Brain microvascular endothelial cell (primary cell): Measurements from ENCODE around the gene MARVELD1.
A peak's percentile ranks its signal among the peaks of the same experiment; 100 is the strongest.

Source experiments
- DNase-seq: peaks from one replicate; pipeline ENCODE4 v3.0.0-alpha.2; 2020
- H3K27ac ChIP-seq: fragments of 250-450 bp; sonication (Bioruptor Pico); 2 replicates; pipeline ENCODE4 v1.5.1; 2020; ENCODE audit warnings: mild to moderate bottlenecking, moderate library complexity
- H3K27me3 ChIP-seq: fragments of 250-450 bp; sonication (Bioruptor Pico); replicated peaks from 2 replicates; pipeline ENCODE4 v1.5.1; 2020; ENCODE audit warnings: mild to moderate bottlenecking
- H3K36me3 ChIP-seq: fragments of 250-450 bp; sonication (Bioruptor Pico); replicated peaks from 2 replicates; pipeline ENCODE4 v1.5.1; 2020; ENCODE audit warnings: mild to moderate bottlenecking
- H3K4me3 ChIP-seq: 2 replicates; pipeline ENCODE4 v1.5.1; 2011; ENCODE audit warnings: low read depth, mild to moderate bottlenecking, control low read depth, low read length, moderate library complexity
- CTCF ChIP-seq: IDR thresholded peaks from 2 replicates; pipeline ENCODE4 v1.5.1; 2011; ENCODE audit warnings: low read depth, mild to moderate bottlenecking, moderate library complexity, low read length, control low read depth, inconsistent platforms; ENCODE audit errors: missing control alignments
- in situ Hi-C: cut with HindIII; loops from 2 replicates; pipeline ENCODE4 v1.10.0; 2017; ENCODE audit warnings: low sequenced_read_pairs, low pct_ligation_motif_present

MARVELD1 gene

GRCh38 chr10:97713339-97713825, at the start of gene MARVELD1:
Gene MARVELD1 (plus strand): TSS chr10:97713730. CDS start chr10:97713877, 147 bp downstream.
- Histone ChIP-seq H3K27me3 (no peaks in the 10 kb centered on the region), H3K4me3 (peak within 1 kb of the TSS; percentile 88), H3K27ac (peak within 1 kb of the TSS; percentile 89), H3K36me3 (peaks cover 13% of the 10 kb centered on the region)
- DNase-seq: peak; percentile 40
- TF ChIP-seq CTCF: no peak
- in situ Hi-C loops: no loop called here

GRCh38 chr10:97664282-97664850, 49.2 kb upstream of the MARVELD1 start:
- no peak for TF ChIP-seq CTCF
- Histone ChIP-seq H3K36me3 (peaks cover 45% of the 10 kb centered on the region), H3K27me3 (no peaks in the 10 kb centered on the region), H3K27ac (no peak overlapping the region), H3K4me3 (no peak overlapping the region)
- DNase-seq: no peak
- in situ Hi-C loops: no loop called here

- Histone ChIP-seq H3K27me3 (no peaks in the 10 kb centered on the region), H3K27ac (no peak overlapping the region), H3K36me3 (peaks cover 59% of the 10 kb centered on the region), H3K4me3 (no peak overlapping the region)
- in situ Hi-C loops: no loop called here
- no peak for DNase-seq
- no peak for TF ChIP-seq CTCF
These were observed 46.5 kb upstream of the MARVELD1 start for GRCh38 chr10:97666992-97667391.

GRCh38 chr10:97667463-97667862, 46.1 kb upstream of the MARVELD1 start:
- Histone ChIP-seq H3K36me3 (peaks cover 62% of the 10 kb centered on the region), H3K27ac (no peak overlapping the region)

GRCh38 chr10:97669571-97669970, 44.0 kb upstream of the MARVELD1 start:
- no peak for TF ChIP-seq CTCF
- in situ Hi-C loops: no loop called here
- no peak for DNase-seq
- peaks cover 53% of the 10 kb centered on the region for H3K36me3 ChIP-seq
- H3K27me3 ChIP-seq: no peaks in the 10 kb centered on the region
- H3K27ac ChIP-seq: no peak overlapping the region
- H3K4me3 ChIP-seq: no peak overlapping the region

More at GRCh38 chr10:97667463-97667862, 46.1 kb upstream of the MARVELD1 start:
- DNase-seq: no peak
- Histone ChIP-seq H3K4me3 (no peak overlapping the region), H3K27me3 (no peaks in the 10 kb centered on the region)
- in situ Hi-C loops: no loop called here
- TF ChIP-seq CTCF: no peak
